ENCODE measurements around the gene RAD51D. TPM values are rescaled to one million over a fixed set of nuclear protein-coding genes. Genes with fewer than 3 reads are reported as not detected.
"Not testable (repeated sequence)": the region's sequence is repeated elsewhere in the genome, so short reads cannot be mapped to it uniquely, and the experiment has no call there.

Gene RAD51D
- total RNA-seq, 2 donors from 2014 or later: 6.1 to 17.3 TPM

- H3K36me3 ChIP-seq: no peaks in the 10 kb centered on the region
- intact Hi-C loops (cut with DNase I): no loop called here
- H3K4me1 ChIP-seq: no peaks in the 10 kb centered on the region
- no peak overlapping the region for H3K4me3 ChIP-seq
- no peak overlapping the region for H3K27ac ChIP-seq
- H3K9ac ChIP-seq (ENCODE audit: low read depth in 2 of 2, low read length in 2 of 2): no peak overlapping the region
- no peak for TF ChIP-seq CTCF (IDR thresholded peaks at IDR 0.05)
- H3K27me3 ChIP-seq: no peaks in the 10 kb centered on the region
- no peaks in the 10 kb centered on the region for H3K9me3 ChIP-seq
- DNase-seq: no peak
These were observed 35.6 kb upstream of the RAD51D start for GRCh38 chr17:35155246-35155645.

- Histone ChIP-seq H3K36me3 (no peaks in the 10 kb centered on the region), H3K4me1 (no peaks in the 10 kb centered on the region), H3K9me3 (no peaks in the 10 kb centered on the region), H3K9ac (ENCODE audit: low read depth in 2 of 2, low read length in 2 of 2) (no peak overlapping the region), H3K27me3 (no peaks in the 10 kb centered on the region), H3K4me3 (no peak overlapping the region), H3K27ac (no peak overlapping the region)
- intact Hi-C loops (cut with DNase I): no loop called here
- TF ChIP-seq CTCF (IDR thresholded peaks at IDR 0.05): no peak
- DNase-seq: no peak
These were observed 34.8 kb upstream of the RAD51D start for GRCh38 chr17:35154196-35155165.

GRCh38 chr17:35152421-35153140, 32.9 kb upstream of the RAD51D start:
- TF ChIP-seq CTCF (IDR thresholded peaks at IDR 0.05): no peak
- no peak overlapping the region for H3K4me3 ChIP-seq
- no peak overlapping the region for H3K9ac ChIP-seq (ENCODE audit: low read depth in 2 of 2, low read length in 2 of 2)
- H3K27me3 ChIP-seq: no peaks in the 10 kb centered on the region
- no peaks in the 10 kb centered on the region for H3K4me1 ChIP-seq
- no peak for DNase-seq
- no peak overlapping the region for H3K27ac ChIP-seq
- intact Hi-C loops (cut with DNase I): no loop called here
- no peaks in the 10 kb centered on the region for H3K36me3 ChIP-seq
- H3K9me3 ChIP-seq: no peaks in the 10 kb centered on the region

- H3K27ac ChIP-seq; H3K36me3 ChIP-seq; H3K27me3 ChIP-seq; H3K9me3 ChIP-seq; H3K9ac ChIP-seq (ENCODE audit: low read depth in 2 of 2, low read length in 2 of 2); H3K4me1 ChIP-seq; DNase-seq; H3K4me3 ChIP-seq; intact Hi-C loops (cut with DNase I): not testable (repeated sequence)
These were observed 31.4 kb upstream of the RAD51D start for GRCh38 chr17:35151080-35151479.

GRCh38 chr17:35149941-35150340, 30.3 kb upstream of the RAD51D start:
- H3K36me3 ChIP-seq: no peaks in the 10 kb centered on the region
- TF ChIP-seq CTCF (IDR thresholded peaks at IDR 0.05): no peak
- DNase-seq: no peak
- no peaks in the 10 kb centered on the region for H3K9me3 ChIP-seq
- no peak overlapping the region for H3K27ac ChIP-seq
- no peak overlapping the region for H3K4me3 ChIP-seq
- H3K9ac ChIP-seq (ENCODE audit: low read depth in 2 of 2, low read length in 2 of 2): no peak overlapping the region
- no peaks in the 10 kb centered on the region for H3K4me1 ChIP-seq
- intact Hi-C loops (cut with DNase I): no loop called here
- no peaks in the 10 kb centered on the region for H3K27me3 ChIP-seq

Data from colonic mucosa (tissue), 4 donors.